Measurements from ENCODE around the gene STK11IP. TPM values are rescaled to one million over a fixed set of nuclear protein-coding genes. Genes with fewer than 3 reads are reported as not detected.

Gene STK11IP
- total and polyA plus RNA-seq, 7 experiments from 2014 or later: 6.8 to 46.4 (median 42.1) TPM

DNA sequence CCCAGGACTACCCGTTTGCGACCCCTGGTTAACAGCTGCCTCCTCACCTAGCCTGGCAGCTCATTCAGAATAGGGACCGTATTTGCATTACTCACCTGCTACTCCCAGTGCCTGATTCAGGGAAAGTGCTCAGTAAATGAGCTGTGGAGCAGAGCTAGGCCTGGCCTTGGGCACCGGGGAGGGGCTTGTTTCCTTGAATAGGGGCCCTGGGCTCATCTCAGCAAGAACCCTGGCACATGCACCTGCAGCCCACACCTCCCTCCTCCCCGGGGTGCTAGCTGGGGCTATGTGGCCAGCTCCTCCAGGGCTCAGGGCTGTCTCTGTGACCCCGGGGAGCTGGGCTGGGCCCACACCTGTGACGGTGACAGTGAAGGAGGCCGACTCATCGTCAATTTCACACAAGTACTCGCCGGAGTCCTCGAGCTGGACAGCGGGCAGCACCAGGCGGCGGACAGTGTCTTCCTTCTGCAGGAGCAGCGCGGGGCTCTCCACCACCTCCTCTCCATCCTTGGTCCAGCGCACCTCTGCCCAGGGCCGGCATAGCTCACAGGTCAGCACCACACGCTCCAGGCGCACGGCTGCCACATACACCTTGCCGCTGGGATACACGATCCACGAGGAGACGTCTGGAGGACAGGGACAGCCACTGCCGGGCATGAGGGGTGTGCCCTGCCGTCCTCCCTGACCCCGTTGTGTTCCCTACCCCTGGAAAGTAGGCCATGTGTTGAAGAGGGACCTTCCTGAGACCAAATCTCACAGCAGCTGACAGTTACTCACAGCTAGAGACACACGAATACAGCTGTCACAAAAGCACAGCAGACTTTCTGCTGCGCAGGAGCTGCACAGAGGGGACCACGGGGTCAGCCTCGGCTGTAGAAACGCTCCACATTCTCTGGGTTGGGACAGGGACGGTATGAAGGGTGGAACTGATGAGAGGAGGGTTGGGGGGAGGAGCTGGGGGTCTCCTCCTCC is 35.3 kb upstream of the STK11IP start:
- no peak overlapping the region for H3K27ac ChIP-seq (ENCODE audit: low read depth, low read length)
- DNase-seq (no peak), ATAC-seq (no peak)
- no peaks in the 10 kb centered on the region for H3K36me3 ChIP-seq (ENCODE audit: control insufficient read depth in 2 of 3, insufficient read depth in 3 of 3, low read length in 3 of 3)
- POLR2A ChIA-PET: no interaction called here
- CTCF ChIA-PET: interaction anchor here (0.6 to 1.6 kb wide), 2 partner anchors 21 to 644 kb away, joined by 3 to 10 read pairs; no protein-coding TSS in a partner anchor
- no peak overlapping the region for H3K4me3 Mint-ChIP-seq
- H3K4me1 ChIP-seq (ENCODE audit: control insufficient read depth in 2 of 2, insufficient read depth in 2 of 2, low read length in 2 of 2): no peaks in the 10 kb centered on the region
- no peaks in the 10 kb centered on the region for H3K9me3 ChIP-seq (ENCODE audit: control insufficient read depth in 2 of 3, low read length in 3 of 3)
- intact Hi-C loops (cut with micrococcal nuclease): no loop called here
- H3K4me1 Mint-ChIP-seq: no peaks in the 10 kb centered on the region
- no peak overlapping the region for H3K27ac Mint-ChIP-seq
- H3K27me3 ChIP-seq (ENCODE audit: control insufficient read depth in 2 of 2, insufficient read depth in 2 of 2, low read length in 2 of 2): no peaks in the 10 kb centered on the region
- H3K27me3 Mint-ChIP-seq: peaks cover 2 to 43% (median 11%) of the 10 kb centered on the region in 5 donors
- no peak overlapping the region for H3K4me3 ChIP-seq (ENCODE audit: low read length)
- no peaks in the 10 kb centered on the region for H3K9me3 Mint-ChIP-seq
- no peaks in the 10 kb centered on the region for H3K36me3 Mint-ChIP-seq

- Histone ChIP-seq H3K9me3 (ENCODE audit: control insufficient read depth in 2 of 3, low read length in 3 of 3) (no peaks in the 10 kb centered on the region), H3K27ac (ENCODE audit: low read depth, low read length) (no peak overlapping the region), H3K4me3 (ENCODE audit: low read length) (no peak overlapping the region), H3K36me3 (ENCODE audit: control insufficient read depth in 2 of 3, insufficient read depth in 3 of 3, low read length in 3 of 3) (no peaks in the 10 kb centered on the region), H3K4me1 (ENCODE audit: control insufficient read depth in 2 of 2, insufficient read depth in 2 of 2, low read length in 2 of 2) (no peaks in the 10 kb centered on the region), H3K27me3 (ENCODE audit: control insufficient read depth in 2 of 2, insufficient read depth in 2 of 2, low read length in 2 of 2) (no peaks in the 10 kb centered on the region)
- ChIA-PET CTCF (interaction anchor here (0.6 kb wide), 1 partner anchor 645 kb away, joined by 3 read pairs; no protein-coding TSS in a partner anchor), POLR2A (no interaction called here)
- H3K27me3 Mint-ChIP-seq: peaks cover 4 to 48% (median 15%) of the 10 kb centered on the region in 5 donors
- H3K4me3 Mint-ChIP-seq: peak overlapping the region in 1 of 10 donors; percentile 65
- ATAC-seq (no peak), DNase-seq (no peak)
- no peak overlapping the region for H3K27ac Mint-ChIP-seq
- no peaks in the 10 kb centered on the region for H3K9me3 Mint-ChIP-seq
- intact Hi-C loops (cut with micrococcal nuclease): no loop called here
- H3K36me3 Mint-ChIP-seq: no peaks in the 10 kb centered on the region
- no peaks in the 10 kb centered on the region for H3K4me1 Mint-ChIP-seq
These were observed 34.3 kb upstream of the STK11IP start for GRCh38 chr2:219563271-219563928.

- peaks cover 0 to 5% of the 10 kb centered on the region in 2 donors for H3K27me3 ChIP-seq (ENCODE audit: control insufficient read depth in 2 of 2, insufficient read depth in 2 of 2, low read length in 2 of 2)
- Mint-ChIP-seq H3K9me3 (no peaks in the 10 kb centered on the region), H3K4me1 (peaks cover 0 to 5% (median 0%) of the 10 kb centered on the region in 7 donors), H3K36me3 (no peaks in the 10 kb centered on the region), H3K27me3 (peaks cover 6 to 44% (median 27%) of the 10 kb centered on the region in 5 donors), H3K27ac (no peak overlapping the region), H3K4me3 (no peak overlapping the region)
- no peaks in the 10 kb centered on the region for H3K4me1 ChIP-seq (ENCODE audit: control insufficient read depth in 2 of 2, insufficient read depth in 2 of 2, low read length in 2 of 2)
- H3K4me3 ChIP-seq (ENCODE audit: low read length): no peak overlapping the region
- ChIA-PET POLR2A (no interaction called here), CTCF (no interaction called here)
- H3K36me3 ChIP-seq (ENCODE audit: control insufficient read depth in 2 of 3, insufficient read depth in 3 of 3, low read length in 3 of 3): no peaks in the 10 kb centered on the region
- DNase-seq (no peak), ATAC-seq (no peak)
- intact Hi-C loops (cut with micrococcal nuclease): no loop called here
- H3K27ac ChIP-seq (ENCODE audit: low read depth, low read length): no peak overlapping the region
- H3K9me3 ChIP-seq (ENCODE audit: control insufficient read depth in 2 of 3, low read length in 3 of 3): no peaks in the 10 kb centered on the region
These were observed 32.3 kb upstream of the STK11IP start for GRCh38 chr2:219565130-219566080.

DNA sequence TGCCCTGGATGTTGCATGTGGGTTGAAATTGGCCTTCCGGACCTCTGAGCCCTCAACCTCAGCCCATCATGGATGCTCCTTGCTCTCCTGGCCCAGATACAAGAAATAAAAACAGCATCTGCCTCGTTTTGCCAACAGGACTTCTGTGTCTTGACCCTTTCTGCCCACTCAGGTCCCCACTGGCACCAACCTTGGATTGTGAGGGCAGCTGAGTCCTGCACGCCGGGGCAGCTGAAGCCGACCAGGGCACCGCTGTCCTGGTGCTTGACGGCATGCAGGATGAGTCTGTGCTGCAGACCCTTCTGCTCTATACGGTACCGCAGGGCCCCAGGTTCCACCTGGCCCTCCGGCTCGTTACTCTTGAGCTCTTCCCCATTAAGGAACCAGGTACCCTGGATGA is 31.0 kb upstream of the STK11IP start:
- ChIA-PET POLR2A (no interaction called here), CTCF (no interaction called here)
- Mint-ChIP-seq H3K4me3 (no peak overlapping the region), H3K27me3 (peaks cover 7 to 44% (median 24%) of the 10 kb centered on the region in 5 donors), H3K9me3 (no peaks in the 10 kb centered on the region), H3K36me3 (no peaks in the 10 kb centered on the region), H3K27ac (no peak overlapping the region), H3K4me1 (peaks cover 0 to 5% (median 0%) of the 10 kb centered on the region in 7 donors)
- DNase-seq: no peak
- no peak overlapping the region for H3K27ac ChIP-seq (ENCODE audit: low read depth, low read length)
- H3K36me3 ChIP-seq (ENCODE audit: control insufficient read depth in 2 of 3, insufficient read depth in 3 of 3, low read length in 3 of 3): no peaks in the 10 kb centered on the region
- H3K4me3 ChIP-seq (ENCODE audit: low read length): no peak overlapping the region
- no peaks in the 10 kb centered on the region for H3K4me1 ChIP-seq (ENCODE audit: control insufficient read depth in 2 of 2, insufficient read depth in 2 of 2, low read length in 2 of 2)
- peak; percentile 3 for ATAC-seq
- intact Hi-C loops (cut with micrococcal nuclease): no loop called here
- peaks cover 0 to 8% of the 10 kb centered on the region in 2 donors for H3K27me3 ChIP-seq (ENCODE audit: control insufficient read depth in 2 of 2, insufficient read depth in 2 of 2, low read length in 2 of 2)
- no peaks in the 10 kb centered on the region for H3K9me3 ChIP-seq (ENCODE audit: control insufficient read depth in 2 of 3, low read length in 3 of 3)

- ATAC-seq: peak; percentile 2
- peaks cover 12 to 49% (median 28%) of the 10 kb centered on the region in 5 donors for H3K27me3 Mint-ChIP-seq
- CTCF ChIA-PET: no interaction called here
These were observed 30.5 kb upstream of the STK11IP start for GRCh38 chr2:219567131-219567530.

GRCh38 chr2:219567791-219568361 is 29.8 kb upstream of the STK11IP start:
- no peak overlapping the region for H3K27ac ChIP-seq (ENCODE audit: low read depth, low read length)
- no peak for ATAC-seq
- H3K4me3 ChIP-seq (ENCODE audit: low read length): no peak overlapping the region
- no peak for DNase-seq
- H3K27ac Mint-ChIP-seq: no peak overlapping the region
- H3K36me3 ChIP-seq (ENCODE audit: control insufficient read depth in 2 of 3, insufficient read depth in 3 of 3, low read length in 3 of 3): no peaks in the 10 kb centered on the region
- H3K9me3 ChIP-seq (ENCODE audit: control insufficient read depth in 2 of 3, low read length in 3 of 3): no peaks in the 10 kb centered on the region
- no peaks in the 10 kb centered on the region for H3K4me1 ChIP-seq (ENCODE audit: control insufficient read depth in 2 of 2, insufficient read depth in 2 of 2, low read length in 2 of 2)
- intact Hi-C loops (cut with micrococcal nuclease): no loop called here
- POLR2A ChIA-PET: no interaction called here
- peaks cover 0 to 10% of the 10 kb centered on the region in 2 donors for H3K27me3 ChIP-seq (ENCODE audit: control insufficient read depth in 2 of 2, insufficient read depth in 2 of 2, low read length in 2 of 2)
- CTCF ChIA-PET: no interaction called here
- peaks cover 0 to 5% (median 0%) of the 10 kb centered on the region in 7 donors for H3K4me1 Mint-ChIP-seq
- no peaks in the 10 kb centered on the region for H3K9me3 Mint-ChIP-seq
- no peak overlapping the region for H3K4me3 Mint-ChIP-seq
- no peaks in the 10 kb centered on the region for H3K36me3 Mint-ChIP-seq
- H3K27me3 Mint-ChIP-seq: peaks cover 13 to 48% (median 33%) of the 10 kb centered on the region in 5 donors

More at GRCh38 chr2:219567131-219567530, 30.5 kb upstream of the STK11IP start:
- Histone ChIP-seq H3K27me3 (ENCODE audit: control insufficient read depth in 2 of 2, insufficient read depth in 2 of 2, low read length in 2 of 2) (peaks cover 0 to 10% of the 10 kb centered on the region in 2 donors), H3K36me3 (ENCODE audit: control insufficient read depth in 2 of 3, insufficient read depth in 3 of 3, low read length in 3 of 3) (no peaks in the 10 kb centered on the region), H3K9me3 (ENCODE audit: control insufficient read depth in 2 of 3, low read length in 3 of 3) (no peaks in the 10 kb centered on the region), H3K4me1 (ENCODE audit: control insufficient read depth in 2 of 2, insufficient read depth in 2 of 2, low read length in 2 of 2) (no peaks in the 10 kb centered on the region), H3K4me3 (ENCODE audit: low read length) (no peak overlapping the region), H3K27ac (ENCODE audit: low read depth, low read length) (no peak overlapping the region)
- POLR2A ChIA-PET: no interaction called here
- Mint-ChIP-seq H3K4me1 (peaks cover 0 to 5% (median 0%) of the 10 kb centered on the region in 7 donors), H3K27ac (no peak overlapping the region), H3K9me3 (no peaks in the 10 kb centered on the region), H3K4me3 (no peak overlapping the region), H3K36me3 (no peaks in the 10 kb centered on the region)
- intact Hi-C loops (cut with micrococcal nuclease): no loop called here
- DNase-seq: no peak
